Natural killer cell treated with Interleukin-12 subunit alpha and Interleukin-12 subunit beta and Interleukin-15 and Interleukin-18, amount 100 ng/mL, for 72 hours (primary cell): Measurements from ENCODE around the gene PLEKHA3. TPM values are rescaled to one million over a fixed set of nuclear protein-coding genes. Genes with fewer than 3 reads are reported as not detected.

ENCODE experiments used
- ATAC-seq, 2 donors: fragments of 150-1000 bp; cut with Tn5 transposase in 1 of 2; sonication (Bioruptor Pico), chemical (Tn5 transposase) in 1 of 2; 2 replicates each; pipeline ENCODE4 v1.10.0; 2021
- DNase-seq: peaks from one replicate; pipeline ENCODE4 v3.0.0; 2022; ENCODE audit warnings: low spot score
- H3K27ac Mint-ChIP-seq, 2 donors: 1 replicate in 1 of 2; 2 replicates in 1 of 2; pipeline ENCODE4 v1.8.0; 2022; ENCODE audit warnings: mixed read lengths in 2 of 2, mild to moderate bottlenecking in 1 of 2, moderate library complexity in 1 of 2
- H3K27me3 Mint-ChIP-seq, 2 donors: 1 replicate in 1 of 2; 2 replicates in 1 of 2; pipeline ENCODE4 v1.8.0; 2022; ENCODE audit warnings: mixed read lengths in 2 of 2
- H3K36me3 Mint-ChIP-seq: one replicate; pipeline ENCODE4 v1.8.0; 2022; ENCODE audit warnings: mixed read lengths
- H3K4me1 Mint-ChIP-seq, 2 donors: 1 replicate in 1 of 2; 2 replicates in 1 of 2; pipeline ENCODE4 v1.8.0; 2022; ENCODE audit warnings: low read depth in 2 of 2, mixed read lengths in 2 of 2, mild to moderate bottlenecking in 1 of 2
- H3K4me3 Mint-ChIP-seq: one replicate; pipeline ENCODE4 v1.8.0; 2022; ENCODE audit warnings: mixed read lengths
- H3K9me3 Mint-ChIP-seq: 2 replicates; pipeline ENCODE4 v1.8.0; 2022; ENCODE audit warnings: mixed read lengths
- total RNA-seq, 2 donors: library from RNA; stranded (reverse); gene quantifications; one replicate each; pipeline ENCODE4 v1.2.3, GENCODE V29; 2022

Gene PLEKHA3
- 10 to 100 TPM; 36.7 to 41.2 TPM for total RNA-seq

DNA sequence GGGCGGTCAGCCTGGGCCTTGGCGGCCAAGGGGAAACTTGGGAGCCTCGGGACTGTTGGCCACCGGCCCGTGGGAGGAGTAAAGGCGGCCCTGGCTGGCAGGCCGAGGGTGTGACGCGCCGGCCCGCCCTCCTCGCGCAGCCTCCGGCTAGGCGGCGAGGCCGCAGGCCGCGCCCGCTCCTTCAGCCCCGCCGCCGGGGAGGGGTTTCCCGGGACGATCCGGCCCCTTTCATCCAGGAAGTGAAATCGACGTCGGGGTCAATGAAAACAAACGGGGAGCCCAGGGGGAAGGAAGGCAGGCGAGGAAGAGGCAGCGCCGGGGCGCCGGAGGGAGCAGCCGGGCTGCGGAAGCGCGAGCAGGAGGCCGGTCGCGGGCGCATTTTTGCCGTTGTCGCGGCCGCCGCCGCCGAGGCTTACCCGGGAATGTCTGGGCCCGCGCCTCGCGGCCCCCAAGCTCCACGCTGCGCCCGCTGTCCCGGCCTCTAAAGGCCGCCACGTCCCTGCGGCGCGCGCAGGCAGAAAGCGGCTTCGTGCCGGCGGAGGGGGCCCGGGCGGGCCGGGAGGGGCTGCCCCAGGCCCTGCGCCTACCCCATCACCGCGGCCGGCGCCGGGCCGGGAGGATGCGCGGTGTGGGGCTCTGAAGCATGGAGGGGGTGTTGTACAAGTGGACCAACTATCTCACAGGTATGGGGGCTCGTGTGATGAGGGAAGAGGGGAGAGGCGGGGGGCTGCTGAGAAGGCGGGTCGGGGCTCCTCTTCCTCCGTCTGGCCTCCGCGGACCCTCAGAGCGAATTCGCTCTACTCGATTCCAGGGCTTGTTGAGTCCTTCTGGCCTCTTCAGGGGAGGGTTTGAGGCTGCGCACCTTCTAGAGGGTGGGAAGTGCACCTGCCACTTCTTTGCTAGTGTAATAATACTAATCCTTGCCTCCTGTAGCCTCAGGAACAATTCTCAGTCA is at the start of gene PLEKHA3:
Gene PLEKHA3 (plus strand): TSS at position 231 of the 955 bp plus-strand sequence. CDS start 413 bp downstream, at position 644.
- DNase-seq (peak; percentile 93), ATAC-seq (peak; percentile 88 to 93)
- Mint-ChIP-seq H3K27ac (peak within 1 kb of the TSS; percentile 84 to 97), H3K9me3 (no peaks in the 10 kb centered on the region), H3K27me3 (no peaks in the 10 kb centered on the region), H3K4me1 (peaks cover 35 to 49% of the 10 kb centered on the region in 2 donors), H3K36me3 (peaks cover 3% of the 10 kb centered on the region), H3K4me3 (peak within 1 kb of the TSS; percentile 86)

DNA sequence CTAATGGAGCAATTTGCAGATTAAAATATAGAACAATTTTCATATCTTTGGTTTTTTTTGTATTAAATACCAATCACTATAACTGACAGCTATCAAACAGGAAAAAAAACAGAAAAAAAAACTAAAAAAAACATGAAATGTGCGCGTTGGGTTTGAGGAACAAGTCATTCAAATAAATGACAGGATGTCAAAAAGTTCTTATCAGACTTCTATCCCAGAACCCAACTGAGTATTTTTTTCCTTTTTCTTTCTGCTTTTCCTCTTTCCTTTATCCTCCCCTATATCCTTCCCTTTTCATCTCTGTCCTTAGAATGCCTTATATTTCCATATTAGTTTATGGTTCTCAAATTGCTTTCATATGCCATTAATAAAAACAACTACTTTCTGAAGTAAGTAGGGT is 43.6 kb upstream of the PLEKHA3 start:
- no peak overlapping the region for H3K27ac Mint-ChIP-seq

DNA sequence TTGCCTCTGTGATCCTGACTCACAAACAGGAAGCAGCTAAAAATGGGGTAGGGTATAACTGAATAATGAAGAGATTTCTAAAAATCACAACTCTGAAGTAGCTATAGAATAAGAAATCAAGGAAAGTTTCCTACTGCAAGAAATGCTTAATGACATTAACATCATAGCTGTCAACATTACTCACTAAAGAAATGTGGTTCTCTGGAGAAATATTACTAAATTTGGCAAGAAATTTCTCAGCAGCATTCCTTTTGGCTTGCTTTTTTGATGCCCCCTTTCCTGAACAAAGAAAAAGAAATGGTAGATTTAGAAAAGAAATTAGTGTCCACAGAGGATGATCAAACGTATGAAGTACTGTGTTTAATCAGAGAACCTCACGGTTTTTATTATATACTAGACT is 38.8 kb upstream of the PLEKHA3 start:
- H3K4me3 Mint-ChIP-seq, result no peak overlapping the region

More for the DNA sequence above, 43.6 kb upstream of the PLEKHA3 start:
- Mint-ChIP-seq H3K9me3 (no peaks in the 10 kb centered on the region), H3K4me3 (no peak overlapping the region), H3K36me3 (peaks cover 20% of the 10 kb centered on the region), H3K4me1 (no peaks in the 10 kb centered on the region), H3K27me3 (no peaks in the 10 kb centered on the region)
- ATAC-seq (no peak), DNase-seq (no peak)

DNA sequence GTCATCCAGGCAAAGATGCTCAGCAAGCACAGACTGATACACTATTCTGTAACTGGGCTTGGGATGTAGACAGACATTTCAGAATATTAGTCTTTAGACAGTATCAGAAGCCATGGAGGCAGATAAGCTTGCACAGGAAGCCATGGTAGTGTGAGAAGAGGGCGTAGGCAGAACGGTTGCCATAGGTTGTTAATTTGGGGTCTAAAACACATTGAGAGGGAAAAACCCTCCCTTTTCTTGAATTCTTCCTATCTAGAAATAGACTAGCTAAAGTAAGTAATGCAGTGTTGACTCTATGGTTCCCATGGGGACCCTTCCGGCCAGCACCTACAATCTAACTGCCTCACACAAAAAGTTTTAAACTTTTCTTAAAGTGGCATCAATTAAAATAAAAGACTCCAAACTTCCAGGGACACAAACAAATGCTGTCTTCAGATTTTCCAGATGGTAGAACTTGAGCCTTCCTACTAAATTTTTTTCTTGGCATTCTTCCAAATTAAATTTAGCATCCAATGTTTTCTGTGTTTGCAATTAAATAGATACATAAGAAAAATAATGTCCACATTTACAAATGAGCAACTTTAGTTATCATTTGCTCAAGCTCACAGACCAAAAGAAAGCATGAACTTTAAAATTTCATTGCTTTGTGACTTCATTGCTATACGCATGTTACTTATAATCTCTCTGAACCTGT is 31.1 kb upstream of the PLEKHA3 start:
- no peak for ATAC-seq
- peaks cover 13% of the 10 kb centered on the region for H3K36me3 Mint-ChIP-seq
- H3K27ac Mint-ChIP-seq, result peak overlapping the region in 1 of 2 donors; percentile 39
- H3K4me1 Mint-ChIP-seq, result peaks cover 19 to 29% of the 10 kb centered on the region in 2 donors
- no peaks in the 10 kb centered on the region for H3K9me3 Mint-ChIP-seq
- H3K27me3 Mint-ChIP-seq, result no peaks in the 10 kb centered on the region
- DNase-seq, result no peak
- peak overlapping the region; percentile 88 for H3K4me3 Mint-ChIP-seq

More for the DNA sequence above, 38.8 kb upstream of the PLEKHA3 start:
- Mint-ChIP-seq H3K27ac (no peak overlapping the region), H3K4me1 (no peaks in the 10 kb centered on the region), H3K36me3 (peaks cover 19% of the 10 kb centered on the region), H3K27me3 (no peaks in the 10 kb centered on the region), H3K9me3 (no peaks in the 10 kb centered on the region)
- DNase-seq (no peak), ATAC-seq (no peak)

DNA sequence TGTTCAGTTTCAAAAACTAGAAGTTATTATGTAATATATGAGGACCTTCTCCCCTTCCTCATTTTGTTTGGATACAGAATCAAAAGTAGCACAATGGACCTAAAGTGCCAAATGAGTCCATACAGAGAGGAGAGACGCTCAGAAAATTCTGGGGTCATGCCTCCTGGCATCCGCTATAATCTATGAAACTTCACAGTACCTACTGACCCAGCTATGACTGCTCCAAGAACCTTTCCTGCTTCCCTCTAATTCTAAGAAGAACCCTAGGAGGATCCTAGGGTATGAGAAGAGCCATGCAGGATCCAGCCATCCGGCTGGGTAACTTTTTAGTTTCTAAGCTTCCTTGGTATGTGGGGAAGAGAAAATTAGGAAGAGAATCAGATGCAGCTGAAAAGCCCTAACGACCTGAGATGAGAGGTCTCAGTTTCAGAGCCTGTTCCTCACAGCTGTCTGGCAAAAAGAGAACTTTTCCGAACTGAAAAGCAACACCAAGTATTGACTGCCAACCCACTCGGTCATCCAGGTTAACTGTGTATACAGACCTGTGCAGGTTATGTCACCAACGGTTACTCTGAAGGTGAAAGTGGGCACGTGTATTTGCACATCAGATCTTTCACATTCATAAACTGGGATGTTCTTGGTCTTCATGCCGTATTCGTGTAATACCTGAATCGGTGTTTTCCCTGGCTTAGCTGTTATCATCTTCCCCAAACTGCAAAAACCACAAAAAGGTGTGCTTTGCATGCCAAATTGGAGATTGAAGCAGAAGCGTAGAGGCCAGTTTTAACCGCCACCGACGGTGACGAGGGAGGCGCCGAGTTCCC is 30.3 kb upstream of the PLEKHA3 start:
- Mint-ChIP-seq H3K27me3 (peaks cover 3 to 7% of the 10 kb centered on the region in 2 donors), H3K9me3 (no peaks in the 10 kb centered on the region), H3K4me3 (peak overlapping the region; percentile 88), H3K27ac (peak overlapping the region; percentile 39 to 74), H3K4me1 (peaks cover 19 to 29% of the 10 kb centered on the region in 2 donors), H3K36me3 (peaks cover 10% of the 10 kb centered on the region)
- no peak for ATAC-seq
- no peak for DNase-seq

DNA sequence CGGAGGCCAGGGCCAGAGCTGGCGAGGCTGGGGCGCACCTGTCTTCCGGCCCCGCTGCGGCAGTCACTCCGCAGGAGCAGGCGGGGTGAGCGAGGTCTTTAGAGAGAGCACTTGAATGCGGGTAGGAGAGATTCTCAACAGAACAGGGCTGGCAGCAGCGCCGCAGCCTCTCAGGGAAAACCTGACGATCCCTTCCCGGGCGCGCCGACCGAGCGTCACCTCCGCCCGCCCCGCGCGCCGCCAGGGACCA is 29.8 kb upstream of the PLEKHA3 start:
- Mint-ChIP-seq H3K4me3 (peak overlapping the region; percentile 88), H3K27me3 (peaks cover 3 to 8% of the 10 kb centered on the region in 2 donors), H3K27ac (peak overlapping the region; percentile 39 to 74), H3K4me1 (peaks cover 19 to 29% of the 10 kb centered on the region in 2 donors), H3K9me3 (no peaks in the 10 kb centered on the region), H3K36me3 (peaks cover 7% of the 10 kb centered on the region)
- ATAC-seq, result no peak
- DNase-seq, result no peak

DNA sequence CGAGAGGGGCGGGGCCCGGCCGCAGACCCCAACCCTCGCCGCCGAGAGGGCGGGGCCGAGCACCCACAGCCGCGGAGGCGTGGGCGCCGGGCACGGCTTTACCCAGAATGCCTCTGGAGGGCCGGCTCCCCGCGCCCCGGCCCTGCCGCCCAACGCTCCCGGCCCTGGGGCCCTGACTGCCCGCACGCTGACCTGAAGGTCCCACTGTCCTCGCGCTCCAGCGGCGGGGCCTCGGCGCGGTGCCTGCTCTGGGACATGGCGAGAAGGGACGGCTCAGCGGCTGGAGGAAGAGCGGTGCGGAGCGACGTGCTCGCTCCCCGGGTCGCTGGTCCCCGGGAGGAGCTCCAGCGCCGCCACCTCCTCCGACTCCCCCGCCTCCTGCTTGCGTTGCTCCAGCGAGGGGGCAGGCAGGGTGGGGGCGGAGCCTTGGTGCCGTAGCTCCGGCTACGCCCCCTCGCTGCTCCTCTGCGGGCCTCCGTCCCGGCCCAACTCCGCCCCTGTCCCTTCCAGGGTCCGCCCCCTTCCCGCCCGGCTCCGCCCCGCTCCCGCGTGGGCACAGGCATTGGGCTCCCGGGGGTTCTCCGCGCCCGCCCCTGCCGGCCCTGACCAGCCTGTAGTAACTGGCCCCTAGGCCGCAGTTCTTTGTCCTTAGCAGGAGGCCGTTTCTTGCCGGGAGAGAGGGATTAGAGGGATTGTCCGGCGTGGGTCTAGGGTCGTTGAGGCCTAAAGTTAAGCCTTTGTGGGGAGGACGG is 29.3 kb upstream of the PLEKHA3 start, which contains the start of the genes PJVK and PRKRA:
Gene PJVK (plus strand): TSS at position 605 of the 752 bp plus-strand sequence. CDS start 2,032 bp downstream, outside the sequence.
Gene PRKRA (minus strand): TSS at position 402 of the 752 bp plus-strand sequence. CDS start 145 bp downstream, at position 257.
- no peaks in the 10 kb centered on the region for H3K9me3 Mint-ChIP-seq
- H3K27me3 Mint-ChIP-seq, result peaks cover 3 to 8% of the 10 kb centered on the region in 2 donors
- H3K4me3 Mint-ChIP-seq, result peak within 1 kb of the TSS; percentile 88
- DNase-seq (peak; percentile 97), ATAC-seq (peak; percentile 99)
- H3K36me3 Mint-ChIP-seq, result peaks cover 7% of the 10 kb centered on the region
- H3K4me1 Mint-ChIP-seq, result peaks cover 19 to 29% of the 10 kb centered on the region in 2 donors
- H3K27ac Mint-ChIP-seq, result peak within 1 kb of the TSS; percentile 86 to 89

DNA sequence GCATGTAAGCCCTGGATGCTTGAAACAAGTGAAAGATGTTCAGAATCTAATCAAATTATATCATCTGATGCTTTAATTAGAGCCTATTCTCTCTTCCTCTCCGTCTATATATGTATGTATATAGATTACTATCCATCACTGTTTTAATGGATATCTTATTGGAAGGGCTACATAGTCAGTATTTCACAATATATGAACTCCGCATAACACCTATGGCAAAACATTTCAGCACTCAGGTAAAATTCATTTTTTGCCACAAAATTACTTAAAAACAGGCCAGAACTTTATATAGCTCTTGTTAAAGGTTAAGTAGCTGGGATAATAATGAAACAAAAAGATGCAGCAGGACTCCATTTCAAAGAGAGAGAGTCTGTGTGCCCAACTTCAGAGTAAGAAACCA is 27.9 kb upstream of the PLEKHA3 start:
- DNase-seq, result no peak
- H3K4me1 Mint-ChIP-seq, result peaks cover 19 to 29% of the 10 kb centered on the region in 2 donors
- H3K36me3 Mint-ChIP-seq, result peaks cover 7% of the 10 kb centered on the region
- peak overlapping the region; percentile 30 for H3K4me3 Mint-ChIP-seq
- no peak for ATAC-seq
- H3K27ac Mint-ChIP-seq, result no peak overlapping the region
- peaks cover 3 to 8% of the 10 kb centered on the region in 2 donors for H3K27me3 Mint-ChIP-seq
- no peaks in the 10 kb centered on the region for H3K9me3 Mint-ChIP-seq

DNA sequence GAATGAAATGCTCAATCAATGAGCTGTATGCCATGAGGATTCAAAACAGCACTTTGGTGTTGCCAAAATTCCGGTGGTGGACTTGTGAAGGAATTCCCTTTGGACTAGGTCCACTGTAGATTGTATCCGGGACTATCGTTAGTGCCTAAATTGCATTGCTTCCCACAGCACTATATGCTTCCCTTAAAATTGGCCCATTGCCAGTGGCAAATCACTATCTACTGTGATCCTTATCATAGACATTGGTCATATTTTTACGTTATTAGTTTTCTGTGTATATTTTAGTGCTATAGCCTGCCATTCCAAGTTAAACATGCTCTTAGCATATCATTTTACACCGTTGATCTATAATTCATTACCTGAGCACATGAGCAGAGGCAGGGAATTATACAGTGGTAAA is 27.4 kb upstream of the PLEKHA3 start:
- ATAC-seq, result no peak
- H3K4me1 Mint-ChIP-seq, result peaks cover 18 to 29% of the 10 kb centered on the region in 2 donors
- DNase-seq, result no peak
- peaks cover 3 to 8% of the 10 kb centered on the region in 2 donors for H3K27me3 Mint-ChIP-seq
- H3K4me3 Mint-ChIP-seq, result no peak overlapping the region
- peaks cover 7% of the 10 kb centered on the region for H3K36me3 Mint-ChIP-seq
- no peaks in the 10 kb centered on the region for H3K9me3 Mint-ChIP-seq
- H3K27ac Mint-ChIP-seq, result no peak overlapping the region

DNA sequence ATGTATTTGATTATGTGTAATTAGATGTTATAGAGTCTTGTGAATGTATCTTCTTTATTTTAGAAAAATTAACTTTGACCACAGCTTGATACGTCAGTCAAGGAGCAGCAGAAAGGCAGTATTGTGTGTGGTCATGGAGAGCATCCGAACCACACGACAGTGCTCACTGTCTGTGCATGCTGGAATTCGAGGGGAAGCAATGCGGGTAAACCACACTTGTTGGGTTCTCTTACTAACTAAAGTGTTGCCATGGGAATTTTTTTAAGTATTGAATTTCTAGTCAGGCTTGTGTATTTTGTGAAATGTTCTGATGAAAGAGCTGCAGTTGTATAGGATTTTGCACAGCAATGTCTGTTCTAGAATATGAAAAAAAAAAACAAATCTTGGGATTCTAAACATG is 24.3 kb upstream of the PLEKHA3 start:
- H3K4me3 Mint-ChIP-seq, result no peak overlapping the region
- no peak for ATAC-seq
- H3K4me1 Mint-ChIP-seq, result peaks cover 7% of the 10 kb centered on the region in 2 donors
- no peak for DNase-seq
- peaks cover 5 to 8% of the 10 kb centered on the region in 2 donors for H3K27me3 Mint-ChIP-seq
- H3K27ac Mint-ChIP-seq, result no peak overlapping the region
- H3K36me3 Mint-ChIP-seq, result no peaks in the 10 kb centered on the region
- no peaks in the 10 kb centered on the region for H3K9me3 Mint-ChIP-seq

DNA sequence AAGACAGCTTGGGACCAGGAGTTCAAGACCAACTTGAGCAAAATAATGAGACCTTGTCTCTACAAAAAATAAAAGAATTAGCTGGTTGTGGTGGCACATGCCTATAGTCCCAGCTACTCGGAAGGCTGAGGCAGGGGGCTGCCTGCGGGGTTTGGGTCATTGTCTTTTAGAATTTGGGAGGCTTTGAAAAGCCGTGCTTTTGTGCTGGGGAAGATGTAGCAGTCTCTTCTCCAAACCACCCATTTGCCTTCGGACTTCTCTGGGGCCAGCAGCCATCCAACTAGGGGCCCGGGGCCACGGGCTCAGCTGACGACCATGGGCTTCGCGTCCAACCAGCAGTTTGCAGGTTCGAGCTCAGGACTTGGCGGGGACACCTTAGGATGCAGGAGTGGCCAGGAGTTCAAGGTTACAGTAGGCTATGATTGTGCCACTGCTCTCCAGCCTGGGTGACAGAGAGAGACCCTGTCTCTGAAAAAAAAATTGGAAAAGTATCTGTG is 22.8 kb upstream of the PLEKHA3 start:
- no peaks in the 10 kb centered on the region for H3K4me1 Mint-ChIP-seq
- DNase-seq (no peak), ATAC-seq (no peak)
- H3K36me3 Mint-ChIP-seq, result no peaks in the 10 kb centered on the region
- no peak overlapping the region for H3K4me3 Mint-ChIP-seq
- H3K9me3 Mint-ChIP-seq, result no peaks in the 10 kb centered on the region
- H3K27me3 Mint-ChIP-seq, result peaks cover 5 to 8% of the 10 kb centered on the region in 2 donors
- H3K27ac Mint-ChIP-seq, result no peak overlapping the region

DNA sequence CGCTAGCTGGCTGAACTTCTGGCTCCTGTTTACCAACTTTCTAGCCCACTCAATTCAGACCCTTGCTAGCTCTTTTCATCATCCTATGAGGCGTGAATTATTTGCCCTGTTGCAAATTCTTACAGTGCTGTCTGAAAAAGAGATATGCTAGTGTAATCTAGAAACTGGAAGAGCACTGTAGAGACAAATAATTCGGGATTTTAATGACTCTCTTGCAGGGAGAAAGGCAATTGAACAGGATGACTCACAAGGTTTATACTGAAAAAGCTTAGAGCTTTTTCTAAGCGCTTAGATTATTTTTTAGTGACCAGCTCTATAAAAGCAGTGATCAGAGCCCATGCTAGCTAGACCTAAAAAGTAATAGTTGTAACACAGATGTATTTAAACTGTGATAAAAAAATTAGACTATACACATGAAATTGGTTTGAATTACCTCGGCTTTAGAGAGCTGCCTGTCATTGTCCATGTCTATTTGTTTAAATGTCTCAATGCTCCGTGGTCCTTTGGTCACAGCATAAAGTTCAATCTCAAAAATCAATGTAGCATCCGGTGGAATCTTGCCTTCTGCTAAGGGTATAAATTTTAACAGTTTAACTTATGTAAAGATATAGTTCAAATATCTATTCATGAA is 10.9 kb upstream of the PLEKHA3 start:
- Mint-ChIP-seq H3K4me1 (no peaks in the 10 kb centered on the region), H3K36me3 (no peaks in the 10 kb centered on the region)
- DNase-seq, result no peak

More for the DNA sequence above, 10.9 kb upstream of the PLEKHA3 start:
- Mint-ChIP-seq H3K4me3 (no peak overlapping the region), H3K9me3 (no peaks in the 10 kb centered on the region), H3K27me3 (no peaks in the 10 kb centered on the region), H3K27ac (no peak overlapping the region)
- no peak for ATAC-seq
